Measurements from ENCODE around the gene KIF3A.

DNA sequence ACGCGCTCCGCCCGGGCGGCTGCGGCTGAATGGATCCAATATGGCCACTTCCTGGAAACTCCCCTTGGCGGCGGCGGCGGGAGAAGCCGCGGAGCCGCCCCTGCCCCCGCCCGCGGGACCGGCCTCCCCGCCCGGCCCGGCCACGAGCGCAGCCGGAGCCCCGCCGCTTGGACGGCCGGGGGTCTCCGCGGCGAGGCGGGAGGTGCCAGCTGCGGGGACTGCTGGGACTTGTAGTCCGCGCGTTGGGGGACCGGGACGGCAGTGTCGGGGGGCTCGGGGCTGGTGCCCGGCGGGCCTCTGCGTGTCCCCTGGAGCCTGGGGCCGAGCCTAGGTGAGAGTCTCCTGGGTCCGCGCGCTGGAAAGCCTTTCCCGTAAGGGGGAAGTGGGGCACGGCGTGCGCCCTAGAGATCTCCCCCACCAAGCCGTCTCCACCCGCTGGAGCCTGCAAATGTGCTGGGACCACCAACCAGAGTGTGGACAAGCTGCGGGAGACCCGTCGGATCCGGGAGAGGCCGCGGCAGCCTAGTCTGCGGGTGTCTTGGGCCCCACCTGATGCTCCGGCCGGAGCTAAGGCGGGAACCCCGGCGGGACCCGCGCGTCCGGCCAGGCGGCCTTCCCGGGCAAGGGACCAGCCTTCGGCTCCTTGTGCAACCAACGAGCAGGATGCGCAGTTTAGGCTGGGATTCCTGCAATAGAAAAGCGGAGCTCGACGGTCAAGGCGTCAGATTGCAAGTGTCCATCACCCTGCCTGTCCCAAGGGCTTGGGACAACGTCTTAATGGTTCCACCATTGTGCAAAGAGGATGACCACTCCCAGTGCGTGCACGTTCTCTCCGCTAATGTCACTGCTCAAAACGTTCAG is 40.1 kb upstream of the KIF3A start, which contains the start of gene SEPTIN8:
- TF ChIP-seq, protein P1, sequence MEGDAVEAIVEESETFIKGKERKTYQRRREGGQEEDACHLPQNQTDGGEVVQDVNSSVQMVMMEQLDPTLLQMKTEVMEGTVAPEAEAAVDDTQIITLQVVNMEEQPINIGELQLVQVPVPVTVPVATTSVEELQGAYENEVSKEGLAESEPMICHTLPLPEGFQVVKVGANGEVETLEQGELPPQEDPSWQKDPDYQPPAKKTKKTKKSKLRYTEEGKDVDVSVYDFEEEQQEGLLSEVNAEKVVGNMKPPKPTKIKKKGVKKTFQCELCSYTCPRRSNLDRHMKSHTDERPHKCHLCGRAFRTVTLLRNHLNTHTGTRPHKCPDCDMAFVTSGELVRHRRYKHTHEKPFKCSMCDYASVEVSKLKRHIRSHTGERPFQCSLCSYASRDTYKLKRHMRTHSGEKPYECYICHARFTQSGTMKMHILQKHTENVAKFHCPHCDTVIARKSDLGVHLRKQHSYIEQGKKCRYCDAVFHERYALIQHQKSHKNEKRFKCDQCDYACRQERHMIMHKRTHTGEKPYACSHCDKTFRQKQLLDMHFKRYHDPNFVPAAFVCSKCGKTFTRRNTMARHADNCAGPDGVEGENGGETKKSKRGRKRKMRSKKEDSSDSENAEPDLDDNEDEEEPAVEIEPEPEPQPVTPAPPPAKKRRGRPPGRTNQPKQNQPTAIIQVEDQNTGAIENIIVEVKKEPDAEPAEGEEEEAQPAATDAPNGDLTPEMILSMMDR (IDR thresholded peaks at IDR 0.05; ENCODE audit: low read depth, low read length, poor library complexity, severe bottlenecking) = no peak
- 0 out of 2 replicates have a peak, but pooled peaks have one; percentile 27 for TF ChIP-seq EZH2phosphoT487 (IDR thresholded peaks at IDR 0.05; ENCODE audit: borderline replicate concordance, low read length)
